ENCODE data around the gene TRIM44. TPM values are rescaled to one million over a fixed set of nuclear protein-coding genes. Genes with fewer than 3 reads are reported as not detected.
"Not testable (repeated sequence)": the region's sequence is repeated elsewhere in the genome, so short reads cannot be mapped to it uniquely, and the experiment has no call there.

Gene TRIM44
- total RNA-seq, 3 donors from 2014 or later (not counting 1 experiment from before 2014, with no cell fraction given) = 47.0 to 62.6 (median 51.9) TPM

DNA sequence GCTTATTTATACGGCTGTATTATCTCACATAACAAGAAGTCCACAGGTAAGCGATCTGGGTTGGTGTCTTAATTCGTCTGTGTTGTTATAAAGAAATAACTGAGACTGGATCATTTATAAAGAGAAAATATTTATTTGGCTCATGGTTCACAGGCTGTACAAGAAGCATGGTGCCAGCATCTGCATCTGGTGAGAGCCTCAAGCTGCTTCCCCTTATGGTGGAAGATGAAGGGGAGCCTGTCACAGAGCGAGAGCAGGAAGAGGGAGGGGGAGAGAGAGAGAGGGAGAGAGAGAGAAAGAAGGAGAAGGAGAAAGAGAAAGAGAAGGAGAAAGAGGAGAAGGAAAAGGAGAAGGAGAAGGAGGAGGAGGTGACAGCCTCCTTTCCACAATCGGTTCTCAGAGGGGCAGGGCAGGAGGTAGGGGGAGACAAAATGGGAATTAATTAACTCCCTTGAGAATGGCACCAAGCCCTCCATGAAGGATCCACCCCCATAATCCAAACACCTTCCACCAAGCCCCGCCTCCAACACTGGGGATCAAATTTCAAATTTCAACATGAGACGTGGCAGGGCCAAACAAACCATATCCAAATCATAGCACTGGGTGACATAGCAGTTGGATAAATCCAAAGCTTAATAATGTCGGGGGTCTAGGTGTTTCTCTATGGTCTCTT lies 15.0 kb upstream of the TRIM44 start:
- H3K9me3 ChIP-seq (ENCODE audit: control insufficient read depth, insufficient read depth, low read length) = no peaks in the 10 kb centered on the region
- TF ChIP-seq, protein P1, sequence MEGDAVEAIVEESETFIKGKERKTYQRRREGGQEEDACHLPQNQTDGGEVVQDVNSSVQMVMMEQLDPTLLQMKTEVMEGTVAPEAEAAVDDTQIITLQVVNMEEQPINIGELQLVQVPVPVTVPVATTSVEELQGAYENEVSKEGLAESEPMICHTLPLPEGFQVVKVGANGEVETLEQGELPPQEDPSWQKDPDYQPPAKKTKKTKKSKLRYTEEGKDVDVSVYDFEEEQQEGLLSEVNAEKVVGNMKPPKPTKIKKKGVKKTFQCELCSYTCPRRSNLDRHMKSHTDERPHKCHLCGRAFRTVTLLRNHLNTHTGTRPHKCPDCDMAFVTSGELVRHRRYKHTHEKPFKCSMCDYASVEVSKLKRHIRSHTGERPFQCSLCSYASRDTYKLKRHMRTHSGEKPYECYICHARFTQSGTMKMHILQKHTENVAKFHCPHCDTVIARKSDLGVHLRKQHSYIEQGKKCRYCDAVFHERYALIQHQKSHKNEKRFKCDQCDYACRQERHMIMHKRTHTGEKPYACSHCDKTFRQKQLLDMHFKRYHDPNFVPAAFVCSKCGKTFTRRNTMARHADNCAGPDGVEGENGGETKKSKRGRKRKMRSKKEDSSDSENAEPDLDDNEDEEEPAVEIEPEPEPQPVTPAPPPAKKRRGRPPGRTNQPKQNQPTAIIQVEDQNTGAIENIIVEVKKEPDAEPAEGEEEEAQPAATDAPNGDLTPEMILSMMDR (IDR thresholded peaks at IDR 0.05) = no peak
- no peaks in the 10 kb centered on the region for H3K4me1 Mint-ChIP-seq
- no peak overlapping the region for H3K4me3 ChIP-seq (ENCODE audit: low read length)
- H3K27ac ChIP-seq (ENCODE audit: low read length) = no peak overlapping the region
- H3K36me3 Mint-ChIP-seq = no peaks in the 10 kb centered on the region
- no peak overlapping the region for H3K4me3 Mint-ChIP-seq
- no peak overlapping the region for H3K27ac Mint-ChIP-seq
- peaks cover 23 to 58% of the 10 kb centered on the region in 2 donors for H3K27me3 Mint-ChIP-seq (ENCODE audit: low read depth in 2 of 2)
- peaks cover 3% of the 10 kb centered on the region for H3K27me3 ChIP-seq (ENCODE audit: control insufficient read depth, insufficient read depth, low read length)
- WGBS (ENCODE audit: insufficient coverage) = 85% methylated on average over 8 of the region's 8 CpGs
- H3K9me3 Mint-ChIP-seq = no peaks in the 10 kb centered on the region
- H3K36me3 ChIP-seq (ENCODE audit: control insufficient read depth, insufficient read depth, low read length) = no peaks in the 10 kb centered on the region
- DNase-seq (no peak), ATAC-seq (no peak)
- intact Hi-C loops (cut with micrococcal nuclease) = no loop called here
- H3K4me1 ChIP-seq (ENCODE audit: control insufficient read depth, insufficient read depth, low read length) = no peaks in the 10 kb centered on the region

DNA sequence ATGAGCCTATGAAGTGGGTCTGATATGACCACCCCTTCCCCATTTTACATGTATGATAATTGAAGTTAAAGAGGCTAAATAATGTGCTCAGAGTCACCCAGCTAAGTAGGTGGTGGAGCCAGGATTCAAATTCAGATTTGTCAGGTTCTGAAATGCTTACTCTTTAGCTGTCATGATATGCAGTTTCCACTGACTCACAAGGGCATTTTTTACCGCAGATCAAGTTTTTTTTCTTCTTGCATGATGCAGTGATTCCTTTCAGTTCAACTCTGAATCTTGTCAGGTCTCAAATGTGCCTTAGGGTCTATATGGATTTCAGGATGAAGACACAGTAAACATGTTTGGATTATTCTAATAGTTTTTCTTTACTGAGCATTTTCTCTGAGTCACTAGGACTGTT lies 12.6 kb upstream of the TRIM44 start:
- Mint-ChIP-seq H3K27ac (no peak overlapping the region), H3K36me3 (no peaks in the 10 kb centered on the region), H3K9me3 (no peaks in the 10 kb centered on the region), H3K4me1 (no peaks in the 10 kb centered on the region), H3K4me3 (no peak overlapping the region), H3K27me3 (ENCODE audit: low read depth in 2 of 2) (peaks cover 38 to 76% of the 10 kb centered on the region in 2 donors)
- no peaks in the 10 kb centered on the region for H3K9me3 ChIP-seq (ENCODE audit: control insufficient read depth, insufficient read depth, low read length)
- intact Hi-C loops (cut with micrococcal nuclease) = no loop called here
- H3K36me3 ChIP-seq (ENCODE audit: control insufficient read depth, insufficient read depth, low read length) = no peaks in the 10 kb centered on the region
- no peaks in the 10 kb centered on the region for H3K4me1 ChIP-seq (ENCODE audit: control insufficient read depth, insufficient read depth, low read length)
- TF ChIP-seq, protein P1 (IDR thresholded peaks at IDR 0.05) = no peak
- H3K4me3 ChIP-seq (ENCODE audit: low read length) = no peak overlapping the region
- H3K27ac ChIP-seq (ENCODE audit: low read length) = no peak overlapping the region
- ATAC-seq (no peak), DNase-seq (no peak)
- 67% methylated on average over 1 of the region's 1 CpG for WGBS (ENCODE audit: insufficient coverage)
- H3K27me3 ChIP-seq (ENCODE audit: control insufficient read depth, insufficient read depth, low read length) = peaks cover 4% of the 10 kb centered on the region

DNA sequence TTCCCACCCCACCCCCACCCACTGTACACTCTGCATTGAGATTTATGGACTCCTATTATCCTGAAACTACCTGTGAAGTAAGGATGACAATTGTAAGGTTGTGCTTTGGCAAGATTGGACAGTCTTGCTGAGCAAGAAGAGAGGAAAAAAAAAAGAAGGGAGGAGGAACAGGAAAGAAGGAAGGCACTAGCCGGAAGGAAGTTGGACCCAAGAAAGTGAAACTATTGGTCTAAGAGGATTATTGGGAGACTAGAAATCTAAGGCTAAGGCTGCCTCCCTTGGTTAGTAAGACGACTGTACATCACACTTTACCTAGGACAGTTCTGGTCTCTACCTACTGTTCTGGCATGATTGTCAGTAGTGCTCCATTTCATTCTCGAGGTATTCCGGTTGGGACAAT lies 12.1 kb upstream of the TRIM44 start:
- Histone ChIP-seq H3K4me1 (ENCODE audit: control insufficient read depth, insufficient read depth, low read length) (no peaks in the 10 kb centered on the region), H3K4me3 (ENCODE audit: low read length) (no peak overlapping the region), H3K27ac (ENCODE audit: low read length) (no peak overlapping the region), H3K27me3 (ENCODE audit: control insufficient read depth, insufficient read depth, low read length) (peaks cover 5% of the 10 kb centered on the region), H3K36me3 (ENCODE audit: control insufficient read depth, insufficient read depth, low read length) (no peaks in the 10 kb centered on the region), H3K9me3 (ENCODE audit: control insufficient read depth, insufficient read depth, low read length) (no peaks in the 10 kb centered on the region)
- no peaks in the 10 kb centered on the region for H3K36me3 Mint-ChIP-seq
- no peak overlapping the region for H3K4me3 Mint-ChIP-seq
- H3K27me3 Mint-ChIP-seq (ENCODE audit: low read depth in 2 of 2) = peaks cover 43 to 79% of the 10 kb centered on the region in 2 donors
- no peak for DNase-seq
- intact Hi-C loops (cut with micrococcal nuclease) = no loop called here
- no peaks in the 10 kb centered on the region for H3K9me3 Mint-ChIP-seq
- 80% methylated on average over 4 of the region's 4 CpGs for WGBS (ENCODE audit: insufficient coverage)
- H3K4me1 Mint-ChIP-seq = no peaks in the 10 kb centered on the region
- TF ChIP-seq, protein P1 (IDR thresholded peaks at IDR 0.05) = no peak
- no peak for ATAC-seq
- H3K27ac Mint-ChIP-seq = no peak overlapping the region

DNA sequence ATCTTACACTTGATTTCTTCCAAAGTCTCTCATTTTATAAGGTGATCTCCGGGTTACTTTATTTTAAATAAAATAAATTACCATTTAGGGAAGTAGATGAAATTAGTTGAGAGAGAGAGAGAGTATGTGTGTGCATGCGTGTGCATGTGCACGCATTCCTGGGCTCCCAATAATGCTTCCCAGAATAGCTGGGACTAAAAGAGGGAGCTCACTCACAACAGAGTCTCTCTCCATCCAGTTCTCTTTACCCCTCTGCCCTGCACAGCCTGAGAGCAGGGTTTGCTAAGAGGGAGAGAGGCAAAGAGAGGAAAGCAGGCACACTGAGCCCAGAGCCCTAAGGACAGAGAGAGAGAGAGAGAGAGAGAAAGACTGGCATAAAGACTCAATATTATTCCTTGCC lies 11.3 kb upstream of the TRIM44 start:
- Histone ChIP-seq H3K9me3 (ENCODE audit: control insufficient read depth, insufficient read depth, low read length) (no peaks in the 10 kb centered on the region), H3K4me3 (ENCODE audit: low read length) (no peak overlapping the region), H3K36me3 (ENCODE audit: control insufficient read depth, insufficient read depth, low read length) (no peaks in the 10 kb centered on the region), H3K27me3 (ENCODE audit: control insufficient read depth, insufficient read depth, low read length) (peaks cover 10% of the 10 kb centered on the region), H3K4me1 (ENCODE audit: control insufficient read depth, insufficient read depth, low read length) (no peaks in the 10 kb centered on the region), H3K27ac (ENCODE audit: low read length) (no peak overlapping the region)
- intact Hi-C loops (cut with micrococcal nuclease) = no loop called here
- WGBS (ENCODE audit: insufficient coverage) = no CpG with 5 or more reads among the region's 3 CpGs
- TF ChIP-seq, protein P1 (IDR thresholded peaks at IDR 0.05) = no peak
- DNase-seq = no peak
- Mint-ChIP-seq H3K27me3 (ENCODE audit: low read depth in 2 of 2) (peaks cover 39 to 79% of the 10 kb centered on the region in 2 donors), H3K36me3 (no peaks in the 10 kb centered on the region), H3K4me1 (no peaks in the 10 kb centered on the region), H3K27ac (no peak overlapping the region), H3K9me3 (no peaks in the 10 kb centered on the region), H3K4me3 (no peak overlapping the region)
- no peak for ATAC-seq

DNA sequence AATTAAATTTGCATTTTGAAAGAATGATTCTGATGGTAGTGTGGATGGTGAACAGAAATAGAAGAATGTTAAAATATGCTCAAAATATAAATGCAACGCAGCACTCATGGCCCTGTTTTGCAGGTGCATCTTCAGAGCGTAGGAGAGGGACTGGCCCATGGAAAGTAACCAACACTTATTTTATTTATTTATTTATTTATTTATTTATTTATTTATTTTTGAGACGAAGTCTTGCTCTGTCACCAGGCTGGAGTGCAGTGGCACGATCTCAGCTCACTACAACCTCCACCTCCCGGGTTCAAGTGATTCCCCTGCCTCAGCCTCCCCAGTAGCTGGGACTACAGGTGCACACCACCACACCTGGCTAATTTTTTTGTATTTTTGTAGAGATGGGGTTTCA lies 9.8 kb upstream of the TRIM44 start:
- peaks cover 46 to 73% of the 10 kb centered on the region in 2 donors for H3K27me3 Mint-ChIP-seq (ENCODE audit: low read depth in 2 of 2)
- H3K36me3 ChIP-seq (ENCODE audit: control insufficient read depth, insufficient read depth, low read length); H3K4me1 Mint-ChIP-seq; H3K27ac Mint-ChIP-seq; H3K4me3 ChIP-seq (ENCODE audit: low read length); H3K4me3 Mint-ChIP-seq; DNase-seq; H3K9me3 ChIP-seq (ENCODE audit: control insufficient read depth, insufficient read depth, low read length); ATAC-seq; H3K9me3 Mint-ChIP-seq; H3K27ac ChIP-seq (ENCODE audit: low read length); H3K36me3 Mint-ChIP-seq; intact Hi-C loops (cut with micrococcal nuclease); H3K4me1 ChIP-seq (ENCODE audit: control insufficient read depth, insufficient read depth, low read length): not testable (repeated sequence)
- H3K27me3 ChIP-seq (ENCODE audit: control insufficient read depth, insufficient read depth, low read length) = peaks cover 10% of the 10 kb centered on the region
- 100% methylated on average over 1 of the region's 5 CpGs for WGBS (ENCODE audit: insufficient coverage)
